Measurements from ENCODE around the gene CACNG8.

GRCh38 chr19:53945441-53945840 lies 17.3 kb upstream of the CACNG8 start:
- TF ChIP-seq CTCF (IDR thresholded peaks at IDR 0.05) = no peak
- TF ChIP-seq POLR2AphosphoS5 (IDR thresholded peaks at IDR 0.05; ENCODE audit: low read depth, low read length) = no peak
- TF ChIP-seq REST (IDR thresholded peaks at IDR 0.05; ENCODE audit: insufficient read depth in 1 of 2, low read depth in 2 of 2, low read length in 1 of 2) = no peak
- no peak for TF ChIP-seq TCF7L2 (IDR thresholded peaks at IDR 0.05; ENCODE audit: low read depth, low read length)
- TF ChIP-seq SIN3A (IDR thresholded peaks at IDR 0.05; ENCODE audit: borderline replicate concordance, insufficient read depth, low read depth, low read length) = no peak

All from Panc1 (cell line).